Endothelial cell (in vitro differentiated cells): Measurements from ENCODE around the gene ZNF684. TPM values are rescaled to one million over a fixed set of nuclear protein-coding genes. Genes with fewer than 3 reads are reported as not detected.
"Not testable (repeated sequence)": the region's sequence is repeated elsewhere in the genome, so short reads cannot be mapped to it uniquely, and the experiment has no call there.

Experiments
- DNase-seq: peaks from one replicate; pipeline ENCODE4 v3.0.0; 2021; ENCODE audit warnings: low spot score
- H3K27ac Mint-ChIP-seq: one replicate; pipeline ENCODE4 v1.8.0; 2021; ENCODE audit warnings: mixed read lengths, inconsistent platforms; ENCODE audit not compliant: unreplicated experiment
- H3K27me3 Mint-ChIP-seq: one replicate; pipeline ENCODE4 v1.8.0; 2021; ENCODE audit warnings: mild to moderate bottlenecking, moderate library complexity, mixed read lengths, inconsistent platforms; ENCODE audit not compliant: unreplicated experiment
- H3K36me3 Mint-ChIP-seq: one replicate; pipeline ENCODE4 v1.8.0; 2021; ENCODE audit warnings: mild to moderate bottlenecking, low read depth, mixed read lengths, inconsistent platforms; ENCODE audit not compliant: unreplicated experiment
- H3K4me1 Mint-ChIP-seq: one replicate; pipeline ENCODE4 v1.8.0; 2021; ENCODE audit warnings: mild to moderate bottlenecking, mixed read lengths, inconsistent platforms; ENCODE audit not compliant: unreplicated experiment
- H3K4me3 Mint-ChIP-seq: one replicate; pipeline ENCODE4 v1.8.0; 2021; ENCODE audit warnings: mild to moderate bottlenecking, mixed read lengths, inconsistent platforms; ENCODE audit not compliant: unreplicated experiment
- H3K9me3 Mint-ChIP-seq: one replicate; pipeline ENCODE4 v1.8.0; 2021; ENCODE audit warnings: mixed read lengths, inconsistent platforms; ENCODE audit not compliant: unreplicated experiment
- total RNA-seq: library from RNA; stranded (reverse); fragmentation: NEBNext Ultra II Directional; extraction: Animal tissue kit (Norgen Biotek cat#: 25700); gene quantifications from one replicate; pipeline ENCODE4 v1.2.1, GENCODE V29; 2021; ENCODE audit not compliant: unreplicated experiment
- TF ChIP-seq, protein P1 (sequence below): fragments of 200-600 bp; sonication (generic); IDR thresholded peaks from one replicate; pipeline ENCODE4 v1.5.0; 2021; ENCODE audit warnings: antibody characterized with exemption; ENCODE audit not compliant: unreplicated experiment

The ZNF684 gene
- total RNA-seq, 1 donor from 2014 or later, result 4.3 TPM

DNA sequence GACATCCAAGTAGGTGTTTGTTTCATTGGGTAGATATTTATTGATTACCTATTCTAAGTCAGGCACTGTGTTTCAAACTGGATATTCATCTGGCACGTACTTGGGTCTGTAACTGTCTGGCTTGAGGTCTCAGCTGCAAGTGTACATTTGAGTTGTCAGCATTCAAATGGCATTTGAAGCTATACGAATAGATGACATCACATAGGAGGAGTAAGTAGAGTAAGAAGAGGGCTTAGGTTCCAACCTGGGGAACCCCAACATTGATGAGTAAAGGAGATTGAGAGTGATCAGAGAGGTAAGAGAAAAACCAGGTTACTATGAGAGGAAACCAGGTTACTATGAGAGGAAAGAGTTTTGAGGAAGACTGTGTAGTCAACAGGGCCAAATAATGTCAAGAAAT, 30.7 kb downstream of the ZNF684 start:
- Mint-ChIP-seq H3K27ac (no peak overlapping the region), H3K4me1 (no peaks in the 10 kb centered on the region), H3K4me3 (no peak overlapping the region), H3K36me3 (no peaks in the 10 kb centered on the region), H3K9me3 (no peaks in the 10 kb centered on the region), H3K27me3 (no peaks in the 10 kb centered on the region)
- TF ChIP-seq, protein P1, sequence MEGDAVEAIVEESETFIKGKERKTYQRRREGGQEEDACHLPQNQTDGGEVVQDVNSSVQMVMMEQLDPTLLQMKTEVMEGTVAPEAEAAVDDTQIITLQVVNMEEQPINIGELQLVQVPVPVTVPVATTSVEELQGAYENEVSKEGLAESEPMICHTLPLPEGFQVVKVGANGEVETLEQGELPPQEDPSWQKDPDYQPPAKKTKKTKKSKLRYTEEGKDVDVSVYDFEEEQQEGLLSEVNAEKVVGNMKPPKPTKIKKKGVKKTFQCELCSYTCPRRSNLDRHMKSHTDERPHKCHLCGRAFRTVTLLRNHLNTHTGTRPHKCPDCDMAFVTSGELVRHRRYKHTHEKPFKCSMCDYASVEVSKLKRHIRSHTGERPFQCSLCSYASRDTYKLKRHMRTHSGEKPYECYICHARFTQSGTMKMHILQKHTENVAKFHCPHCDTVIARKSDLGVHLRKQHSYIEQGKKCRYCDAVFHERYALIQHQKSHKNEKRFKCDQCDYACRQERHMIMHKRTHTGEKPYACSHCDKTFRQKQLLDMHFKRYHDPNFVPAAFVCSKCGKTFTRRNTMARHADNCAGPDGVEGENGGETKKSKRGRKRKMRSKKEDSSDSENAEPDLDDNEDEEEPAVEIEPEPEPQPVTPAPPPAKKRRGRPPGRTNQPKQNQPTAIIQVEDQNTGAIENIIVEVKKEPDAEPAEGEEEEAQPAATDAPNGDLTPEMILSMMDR, result no peak
- DNase-seq, result no peak

DNA sequence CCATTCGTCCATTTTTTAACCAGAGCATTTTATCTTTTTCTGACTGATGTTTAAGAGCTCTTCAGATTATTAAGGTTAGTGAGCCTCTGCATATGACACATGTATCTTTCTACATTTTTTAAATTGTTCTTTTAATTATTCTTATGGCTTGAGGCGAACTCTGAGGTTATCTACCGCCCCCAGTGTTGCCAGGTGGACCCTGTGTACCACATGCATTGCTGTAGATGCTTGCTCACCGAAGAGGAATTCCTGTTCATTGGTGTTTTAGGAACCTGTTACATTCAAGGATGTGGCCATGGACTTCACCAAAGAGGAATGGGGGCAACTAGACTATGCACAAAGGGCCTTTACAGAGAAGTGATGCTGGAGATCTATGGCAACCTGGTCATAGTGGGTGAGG, 31.8 kb downstream of the ZNF684 start:
- Mint-ChIP-seq H3K9me3 (no peaks in the 10 kb centered on the region), H3K36me3 (no peaks in the 10 kb centered on the region), H3K27me3 (no peaks in the 10 kb centered on the region), H3K4me3 (no peak overlapping the region), H3K4me1 (no peaks in the 10 kb centered on the region), H3K27ac (no peak overlapping the region)
- TF ChIP-seq, protein P1, result no peak
- DNase-seq, result no peak

DNA sequence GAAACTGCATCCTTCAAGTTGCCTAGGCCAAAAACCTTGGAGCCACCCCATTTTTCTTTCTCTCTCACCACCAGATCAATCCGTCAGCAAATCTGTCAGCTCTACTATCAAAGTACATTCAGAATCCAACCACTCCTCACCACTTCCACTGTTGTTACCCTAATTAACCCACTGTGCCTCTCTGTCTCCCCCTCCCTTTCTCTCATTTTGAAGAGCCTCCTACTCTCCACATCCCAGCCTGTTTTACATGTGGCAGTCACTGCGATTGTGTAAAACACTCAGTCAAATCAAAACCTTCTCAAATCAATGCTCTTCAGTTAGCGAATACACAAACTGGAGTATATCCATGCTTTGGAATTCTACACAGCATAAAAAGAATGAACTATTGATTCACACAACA, 33.1 kb downstream of the ZNF684 start:
- Mint-ChIP-seq H3K4me1 (no peaks in the 10 kb centered on the region), H3K27me3 (no peaks in the 10 kb centered on the region), H3K27ac (no peak overlapping the region), H3K4me3 (no peak overlapping the region), H3K36me3 (no peaks in the 10 kb centered on the region), H3K9me3 (no peaks in the 10 kb centered on the region)
- no peak for DNase-seq
- TF ChIP-seq, protein P1, result no peak

DNA sequence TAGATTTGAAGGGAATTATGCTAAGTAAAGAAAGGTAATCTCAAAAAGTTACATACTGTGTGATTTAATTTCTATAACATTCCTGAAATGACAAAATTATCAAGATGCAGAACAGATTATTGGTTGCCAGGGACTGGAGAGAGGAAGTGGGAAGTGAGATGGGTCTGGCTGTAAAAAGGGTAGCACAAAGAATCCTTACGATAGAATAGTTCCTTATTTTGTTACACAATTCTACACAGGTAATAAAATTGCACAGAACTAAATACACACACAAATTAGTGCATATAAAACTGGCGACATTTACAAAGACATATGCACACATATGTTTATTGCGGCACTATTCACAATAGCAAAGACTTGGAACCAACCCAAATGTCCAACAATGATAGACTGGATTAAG, 33.5 kb downstream of the ZNF684 start:
- no peaks in the 10 kb centered on the region for H3K27me3 Mint-ChIP-seq
- no peaks in the 10 kb centered on the region for H3K4me1 Mint-ChIP-seq
- no peaks in the 10 kb centered on the region for H3K9me3 Mint-ChIP-seq
- H3K4me3 Mint-ChIP-seq, result no peak overlapping the region
- no peak overlapping the region for H3K27ac Mint-ChIP-seq
- H3K36me3 Mint-ChIP-seq, result no peaks in the 10 kb centered on the region
- no peak for DNase-seq
- TF ChIP-seq, protein P1, result no peak

DNA sequence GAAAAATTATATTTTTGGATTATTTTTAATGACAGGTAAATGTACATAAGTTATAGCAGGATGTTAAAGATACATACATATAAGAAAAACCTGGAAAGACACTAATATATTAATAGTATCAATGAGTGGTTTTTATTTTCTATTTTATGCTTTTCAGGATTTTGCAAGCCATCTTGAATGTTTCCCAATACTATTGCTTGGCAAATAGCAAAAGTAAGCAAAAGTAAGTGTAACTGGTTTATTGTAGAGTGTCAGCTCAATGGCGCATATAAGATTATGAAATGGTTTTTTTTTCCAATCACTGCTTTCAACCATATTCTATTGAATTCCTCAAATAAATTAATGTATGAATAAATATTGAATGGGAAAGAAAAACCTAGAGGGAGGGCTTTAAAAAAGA, 36.4 kb downstream of the ZNF684 start:
- Mint-ChIP-seq H3K9me3 (no peaks in the 10 kb centered on the region), H3K27ac (no peak overlapping the region), H3K4me1 (no peaks in the 10 kb centered on the region), H3K27me3 (no peaks in the 10 kb centered on the region), H3K4me3 (no peak overlapping the region), H3K36me3 (no peaks in the 10 kb centered on the region)
- TF ChIP-seq, protein P1, result no peak
- no peak for DNase-seq

DNA sequence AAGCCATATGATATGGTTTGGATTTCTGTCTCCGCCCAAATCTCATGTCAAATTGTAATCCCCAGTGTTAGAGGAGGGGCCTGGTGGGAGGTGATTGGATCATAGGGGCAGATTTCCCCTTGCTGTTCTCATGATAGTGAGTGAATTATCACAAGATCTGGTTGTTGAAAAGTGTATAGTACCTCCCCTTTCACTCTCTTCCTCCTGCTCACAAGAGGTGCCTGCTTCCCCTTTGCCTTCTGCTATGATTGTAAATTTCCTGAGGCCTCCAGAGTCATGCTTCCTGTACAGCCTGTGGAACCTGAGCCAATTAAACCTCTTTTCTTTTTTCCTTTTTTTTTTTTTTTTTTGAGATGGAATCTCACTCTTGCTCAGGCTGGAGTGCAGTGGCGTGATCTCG, 43.4 kb downstream of the ZNF684 start:
- H3K9me3 Mint-ChIP-seq, H3K36me3 Mint-ChIP-seq, H3K27me3 Mint-ChIP-seq, H3K4me1 Mint-ChIP-seq, H3K4me3 Mint-ChIP-seq: not testable (repeated sequence)
- DNase-seq, result peak; percentile 4
- H3K27ac Mint-ChIP-seq, result peak overlapping the region; percentile 79
